GM19043 (cell line): ENCODE measurements around the gene PSMD8.

Source experiments
- ATAC-seq: cut with Tn5 transposase; IDR thresholded peaks from one replicate; pipeline ENCODE4 v1.9.1; 2021; ENCODE audit warnings: low read depth; ENCODE audit not compliant: unreplicated experiment

The PSMD8 gene

DNA sequence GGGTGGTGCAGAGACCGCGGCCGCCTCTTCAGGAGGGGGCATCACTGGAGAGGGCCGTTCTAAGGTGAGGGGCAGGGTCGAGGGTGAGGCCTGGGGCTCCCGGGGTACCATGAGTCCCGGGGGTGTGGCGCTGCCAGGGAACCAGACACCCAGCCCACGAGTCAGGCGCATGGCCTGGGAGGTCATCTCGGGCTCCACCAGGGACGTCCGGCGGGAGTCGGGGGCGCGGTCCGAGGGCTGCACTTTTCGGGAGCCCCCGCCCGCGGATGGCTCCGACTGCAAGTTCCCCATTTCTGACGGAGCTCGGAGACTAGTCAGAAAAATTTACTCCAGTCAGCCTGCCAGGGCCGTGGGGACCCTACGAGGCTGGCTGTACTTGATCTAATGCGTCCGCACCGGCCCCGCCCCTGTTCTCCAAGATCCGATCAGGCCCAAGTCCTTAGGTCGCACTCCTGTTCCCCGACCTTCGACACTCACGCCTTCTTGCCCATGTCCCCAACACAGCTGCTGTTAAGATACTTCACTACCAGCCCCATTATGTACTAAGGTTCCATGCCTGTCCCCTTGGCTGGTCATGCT is 12.7 kb downstream of the PSMD8 start:
- no peak for ATAC-seq

DNA sequence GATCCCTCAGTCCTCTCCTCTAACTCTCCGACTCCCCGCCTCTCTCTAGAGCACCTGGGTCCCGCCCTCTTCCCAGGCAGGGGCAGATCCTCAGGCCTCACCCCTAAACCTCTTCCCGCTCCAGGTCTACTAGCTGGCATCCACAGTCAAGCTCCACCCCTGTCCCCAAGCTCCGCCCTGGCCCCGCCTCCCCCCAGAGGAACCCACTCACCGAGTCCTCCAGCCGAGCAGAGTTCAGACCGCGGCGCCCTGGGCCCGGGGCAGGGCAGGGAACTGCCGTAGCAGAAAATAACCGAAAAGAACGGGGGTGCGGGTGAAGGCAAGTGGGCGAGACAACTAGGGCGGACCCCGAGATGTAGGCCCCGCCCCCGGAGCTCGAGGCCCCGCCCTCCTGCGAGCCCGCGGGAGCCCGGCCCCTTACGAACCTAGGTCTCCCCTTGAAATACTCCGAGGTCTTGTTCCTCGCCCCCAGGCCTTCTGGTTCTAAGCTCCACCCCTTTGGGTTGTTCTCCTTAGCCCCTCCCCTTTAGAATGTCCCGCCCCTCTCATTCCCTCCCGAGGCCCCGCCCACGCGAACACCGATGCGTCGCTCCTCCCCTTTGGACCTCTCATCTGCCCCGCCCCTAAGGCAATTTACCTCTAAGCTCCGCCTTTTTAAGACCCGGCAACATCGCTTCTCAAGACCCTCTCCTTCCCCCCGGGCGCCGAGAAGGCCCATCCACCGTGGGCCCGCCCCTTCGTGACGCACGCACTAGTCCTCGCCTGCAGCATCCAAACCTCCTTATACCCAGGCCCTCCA is 13.4 kb downstream of the PSMD8 start, which contains the start of gene GGN:
Gene GGN (minus strand): TSS at position 485 of the 799 bp plus-strand sequence. CDS start 773 bp downstream, outside the sequence.
- no peak for ATAC-seq

DNA sequence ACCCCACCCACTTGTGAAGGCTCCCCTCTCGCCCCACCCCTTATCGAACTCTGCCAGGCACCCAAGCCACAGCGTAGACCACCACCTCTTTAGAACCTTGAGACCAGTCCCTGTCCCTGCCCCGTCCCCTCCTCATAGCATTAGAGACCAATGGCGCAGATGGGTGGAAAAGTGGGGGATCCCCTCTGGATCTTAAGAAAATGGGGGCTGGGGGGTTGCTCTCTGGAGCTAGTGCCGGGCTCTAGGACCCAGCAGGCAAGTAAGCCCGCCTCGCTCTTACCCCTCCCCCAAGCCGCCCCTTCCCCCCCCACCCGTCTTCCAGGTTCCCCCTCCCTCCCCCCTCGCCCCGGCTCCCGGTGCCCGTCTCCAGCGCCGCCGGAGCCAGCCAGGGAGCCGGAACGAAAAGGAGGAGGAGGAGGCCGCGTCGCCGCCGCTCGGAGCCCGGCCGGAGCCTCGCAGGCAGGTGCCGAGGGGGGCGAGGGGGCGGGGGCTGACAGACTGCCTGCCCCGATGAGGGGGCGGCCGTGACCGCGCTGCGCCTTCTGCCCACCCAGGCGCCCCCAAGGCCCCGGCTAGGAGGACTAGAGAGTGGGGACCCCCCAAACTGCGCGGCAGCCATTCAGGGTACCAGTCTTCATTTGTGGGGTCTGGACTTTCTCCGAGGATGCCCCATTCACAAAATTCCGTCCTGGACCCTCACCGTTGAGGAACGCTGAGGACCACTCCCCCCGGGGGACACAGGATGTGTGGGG is 14.2 kb downstream of the PSMD8 start, which contains the start of gene SPRED3:
Gene SPRED3 (plus strand): TSS at position 349 of the 752 bp plus-strand sequence. CDS start 1,606 bp downstream, outside the sequence.
- ATAC-seq, result no peak

GRCh38 chr19:38389101-38389925 is 14.9 kb downstream of the PSMD8 start:
- ATAC-seq, result no peak

DNA sequence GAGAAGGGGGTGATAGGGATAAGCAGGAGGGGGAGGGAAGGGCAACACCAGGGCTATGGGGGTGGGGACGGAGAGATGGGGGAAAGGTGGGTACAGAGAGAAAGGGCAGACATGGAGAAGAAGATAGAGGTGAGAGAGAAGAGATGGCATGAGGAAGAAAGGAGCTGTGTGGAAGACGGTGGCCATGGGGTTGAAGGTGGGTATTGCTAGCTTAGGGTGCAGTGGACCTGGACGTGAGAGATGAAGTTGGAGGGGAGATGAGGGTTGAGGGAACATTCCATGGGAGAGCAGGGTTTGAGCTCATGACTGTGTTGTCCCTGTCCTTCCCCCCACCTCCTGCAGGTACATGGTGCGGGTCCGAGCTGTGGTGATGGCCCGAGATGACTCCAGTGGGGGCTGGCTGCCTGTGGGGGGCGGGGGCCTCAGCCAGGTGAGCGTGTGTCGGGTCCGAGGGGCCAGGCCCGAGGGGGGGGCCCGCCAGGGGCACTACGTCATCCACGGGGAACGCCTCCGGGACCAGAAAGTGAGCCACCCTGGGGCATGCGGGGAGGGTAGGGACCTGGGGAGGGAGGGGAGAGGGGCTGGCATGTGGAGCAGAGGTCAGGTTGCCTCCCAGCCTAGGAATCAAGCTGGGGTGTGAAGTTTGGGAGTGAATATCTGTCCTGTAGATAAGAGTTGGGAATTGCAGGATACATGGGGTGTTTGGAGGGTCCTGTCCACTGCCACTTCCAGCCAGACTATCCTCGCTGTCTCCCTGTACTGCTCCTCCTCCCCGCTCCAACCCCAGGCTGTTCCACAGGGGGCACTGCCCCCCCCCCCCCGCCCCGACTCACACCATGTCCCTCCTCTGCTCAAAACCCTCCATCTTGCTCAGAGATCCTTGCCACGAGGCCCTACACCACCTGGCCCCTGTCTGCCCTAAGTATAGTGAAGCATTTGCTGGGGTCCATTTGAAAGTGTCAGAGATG is 15.9 kb downstream of the PSMD8 start:
- ATAC-seq, result no peak

GRCh38 chr19:38391911-38392464 is 17.6 kb downstream of the PSMD8 start:
- no peak for ATAC-seq

- ATAC-seq, result no peak
These were observed 18.4 kb downstream of the PSMD8 start for GRCh38 chr19:38392707-38393308.

DNA sequence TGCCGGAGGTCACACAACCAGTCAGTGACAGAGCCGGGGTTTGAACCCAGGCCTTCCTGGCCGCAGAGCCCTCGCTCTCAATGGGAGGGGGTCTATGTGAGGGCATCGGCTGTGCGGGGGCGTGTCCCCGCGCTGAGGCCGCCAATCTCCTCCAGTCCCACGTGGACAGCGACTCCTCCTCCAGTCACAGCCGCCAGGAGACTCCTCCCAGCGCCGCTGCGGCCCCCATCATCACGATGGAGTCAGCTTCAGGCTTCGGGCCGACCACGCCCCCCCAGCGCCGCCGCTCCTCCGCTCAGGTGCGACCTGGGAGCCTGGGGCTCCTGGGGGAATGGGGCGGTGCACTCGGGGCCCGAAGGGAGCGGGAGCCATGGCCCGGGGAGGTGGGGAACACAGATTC is 20.1 kb downstream of the PSMD8 start:
- ATAC-seq, result no peak

DNA sequence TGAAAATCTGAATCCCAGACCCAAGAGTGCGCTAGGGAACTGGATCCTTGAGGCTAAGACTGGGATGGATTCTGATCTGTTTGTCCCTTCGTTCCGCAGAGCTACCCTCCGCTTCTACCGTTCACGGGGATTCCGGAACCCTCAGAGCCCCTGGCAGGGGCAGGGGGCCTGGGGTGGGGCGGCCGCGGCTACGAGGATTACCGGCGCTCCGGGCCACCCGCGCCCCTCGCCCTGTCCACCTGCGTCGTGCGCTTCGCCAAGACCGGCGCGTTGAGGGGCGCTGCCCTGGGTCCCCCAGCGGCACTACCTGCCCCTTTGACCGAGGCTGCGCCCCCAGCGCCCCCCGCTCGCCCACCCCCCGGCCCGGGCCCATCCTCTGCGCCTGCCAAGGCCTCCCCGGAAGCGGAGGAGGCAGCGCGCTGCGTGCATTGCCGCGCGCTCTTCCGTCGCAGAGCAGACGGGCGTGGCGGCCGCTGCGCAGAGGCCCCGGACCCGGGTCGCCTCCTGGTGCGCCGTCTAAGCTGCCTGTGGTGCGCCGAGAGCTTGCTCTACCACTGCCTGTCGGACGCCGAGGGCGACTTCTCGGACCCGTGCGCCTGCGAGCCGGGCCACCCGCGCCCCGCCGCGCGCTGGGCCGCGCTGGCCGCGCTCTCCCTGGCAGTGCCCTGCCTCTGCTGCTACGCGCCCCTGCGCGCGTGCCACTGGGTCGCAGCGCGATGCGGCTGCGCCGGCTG is 21.2 kb downstream of the PSMD8 start:
- no peak for ATAC-seq

GRCh38 chr19:38399081-38399480 is 24.7 kb downstream of the PSMD8 start:
- ATAC-seq, result no peak

- no peak for ATAC-seq
These were observed 25.2 kb downstream of the PSMD8 start for GRCh38 chr19:38399537-38399936.

- ATAC-seq, result no peak
These were observed 26.0 kb downstream of the PSMD8 start for GRCh38 chr19:38400361-38400760.

GRCh38 chr19:38401148-38401547 is 26.8 kb downstream of the PSMD8 start:
- no peak for ATAC-seq

DNA sequence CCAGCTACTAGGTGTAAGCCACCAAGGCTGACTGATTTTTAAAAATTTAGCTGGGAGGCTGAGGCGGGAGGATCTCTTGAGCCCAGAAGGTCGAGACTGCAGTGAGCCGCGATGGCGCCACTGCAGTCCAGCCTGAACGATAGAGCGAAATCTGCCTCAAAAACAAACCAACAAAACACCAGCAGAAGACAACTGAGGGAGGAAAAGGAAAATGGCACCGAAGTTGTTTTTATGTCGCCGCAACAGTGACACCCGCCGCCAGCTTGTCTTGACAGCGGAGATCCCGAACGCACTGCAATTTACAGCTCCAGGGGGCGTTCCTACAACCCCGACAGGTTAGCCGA is 28.2 kb downstream of the PSMD8 start:
- no peak for ATAC-seq

DNA sequence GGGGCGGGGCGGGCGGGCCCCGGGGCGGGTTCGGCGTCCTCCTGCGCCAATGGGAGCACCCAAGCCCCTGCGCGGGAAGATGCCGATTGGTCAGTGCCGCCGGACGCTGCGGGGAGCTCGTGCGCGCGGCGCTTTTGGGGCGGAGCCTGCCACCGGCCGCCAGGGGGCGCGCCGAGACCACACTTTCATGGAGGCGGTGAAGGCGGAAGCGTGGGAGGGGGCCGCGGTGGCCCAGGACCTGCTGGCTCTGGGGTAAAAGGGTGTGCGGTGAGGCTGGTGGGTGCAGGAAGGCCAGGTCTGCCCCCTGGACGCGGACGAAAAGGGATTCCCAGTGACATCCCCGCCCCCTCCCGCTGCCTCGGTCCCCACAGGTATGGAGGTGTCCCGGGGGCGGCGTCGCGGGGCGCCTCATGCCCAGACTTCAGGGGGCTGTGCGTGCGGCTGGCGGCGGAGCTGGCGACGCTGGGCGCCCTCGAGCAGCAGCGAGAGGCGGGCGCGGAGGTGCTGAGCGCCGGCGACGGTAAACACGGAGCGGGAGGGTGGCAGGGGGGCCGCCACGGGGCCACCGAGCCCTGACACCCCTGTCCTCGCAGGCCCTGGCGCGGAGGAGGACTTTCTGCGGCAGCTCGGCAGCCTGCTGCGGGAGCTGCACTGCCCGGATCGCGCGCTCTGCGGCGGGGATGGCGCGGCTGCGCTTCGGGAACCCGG is 28.8 kb downstream of the PSMD8 start, which contains the start of gene FAM98C:
Gene FAM98C (plus strand): TSS at position 127 of the 708 bp plus-strand sequence. CDS start 61 bp downstream, at position 188.
- ATAC-seq, result peak; percentile 87

- ATAC-seq, result no peak
These were observed 30.5 kb downstream of the PSMD8 start for GRCh38 chr19:38404858-38405257.

- ATAC-seq, result no peak
These were observed 30.9 kb downstream of the PSMD8 start for GRCh38 chr19:38405276-38405675.
